Measurements from ENCODE around the gene TLR8.

GRCh38 chrX:12922599-12922919 lies 16.1 kb downstream of the TLR8 start:
- no peak for TF ChIP-seq FOXO1 (CRISPR knock-in tag; IDR thresholded peaks at IDR 0.05)
- no peak for TF ChIP-seq MTF1 (CRISPR knock-in tag; IDR thresholded peaks at IDR 0.05)
- no peak for TF ChIP-seq PRMT3 (CRISPR knock-in tag; IDR thresholded peaks at IDR 0.05; ENCODE audit: borderline replicate concordance, low read depth)
- no peak for TF ChIP-seq CTCF (CRISPR knock-in tag; IDR thresholded peaks at IDR 0.05)
- no peak for TF ChIP-seq ZNF609 (CRISPR knock-in tag; IDR thresholded peaks at IDR 0.05; ENCODE audit: borderline replicate concordance)
- no peak for TF ChIP-seq ZNF558 (CRISPR knock-in tag; IDR thresholded peaks at IDR 0.05; ENCODE audit: borderline replicate concordance)

Measured in HepG2 (cell line).